ENCODE results near the gene PIGR.
A peak's percentile ranks its signal among the peaks of the same experiment; 100 is the strongest.
"Not testable (repeated sequence)": the region's sequence is repeated elsewhere in the genome, so short reads cannot be mapped to it uniquely, and the experiment has no call there.

PIGR gene

GRCh38 chr1:206925106-206925736 is 21.0 kb downstream of the PIGR start:
- no peak for DNase-seq (ENCODE audit: low spot score)
- CTCF ChIA-PET, result interaction anchor here (1.1 kb wide), 1 partner anchor 292 kb away, joined by 3 read pairs; no protein-coding TSS in a partner anchor
- no peak for TF ChIP-seq CTCF (conservative IDR thresholded peaks at IDR 0.05; ENCODE audit: low read depth)
- H3K27ac ChIP-seq, result peak overlapping the region; percentile 25
- POLR2A ChIA-PET (ENCODE audit: low non-redundant PET), result no interaction called here

- POLR2A ChIA-PET (ENCODE audit: low non-redundant PET), result no interaction called here
- CTCF ChIA-PET, result interaction anchor here (1.1 kb wide), 1 partner anchor 291 kb away, joined by 3 read pairs; no protein-coding TSS in a partner anchor
- DNase-seq (ENCODE audit: low spot score), result no peak
- no peak for TF ChIP-seq CTCF (conservative IDR thresholded peaks at IDR 0.05; ENCODE audit: low read depth)
- H3K27ac ChIP-seq, result peak overlapping the region; percentile 25
These were observed 21.6 kb downstream of the PIGR start for GRCh38 chr1:206924592-206925105.

GRCh38 chr1:206923961-206924557 is 22.2 kb downstream of the PIGR start:
- POLR2A ChIA-PET (ENCODE audit: low non-redundant PET); H3K27ac ChIP-seq; DNase-seq (ENCODE audit: low spot score): not testable (repeated sequence)
- CTCF ChIA-PET, result interaction anchor here (1.1 kb wide), 1 partner anchor 291 kb away, joined by 3 read pairs; no protein-coding TSS in a partner anchor

- ChIA-PET POLR2A (ENCODE audit: low non-redundant PET) (no interaction called here), CTCF (no interaction called here)
- H3K27ac ChIP-seq, result no peak overlapping the region
- DNase-seq (ENCODE audit: low spot score), result no peak
- TF ChIP-seq CTCF (conservative IDR thresholded peaks at IDR 0.05; ENCODE audit: low read depth), result no peak
These were observed 23.0 kb downstream of the PIGR start for GRCh38 chr1:206923009-206923960.

- CTCF ChIA-PET, result interaction anchor here (1.0 kb wide), 1 partner anchor 59 kb away, joined by 3 read pairs; no protein-coding TSS in a partner anchor
- POLR2A ChIA-PET (ENCODE audit: low non-redundant PET), result interaction anchor here (0.7 kb wide), 1 partner anchor 287 kb away, joined by 3 read pairs; the partner anchor contains the start of gene DYRK3
These were observed 23.7 kb downstream of the PIGR start for GRCh38 chr1:206922524-206922923.

GRCh38 chr1:206921772-206922265 is 24.4 kb downstream of the PIGR start, which contains the start of gene FCMR:
TSS of gene FCMR (minus strand) at chr1:206921941. CDS start at chr1:206921854, 87 bp downstream.
- ChIA-PET CTCF (interaction anchor here (1.0 to 1.2 kb wide), 2 partner anchors 9 to 60 kb away, joined by 3 to 5 read pairs; no protein-coding TSS in a partner anchor), POLR2A (ENCODE audit: low non-redundant PET) (interaction anchor here (0.7 kb wide), 1 partner anchor 286 kb away, joined by 3 read pairs; the partner anchor contains the start of gene DYRK3)
- no peak within 1 kb of the TSS for H3K27ac ChIP-seq
- no peak for TF ChIP-seq CTCF (conservative IDR thresholded peaks at IDR 0.05; ENCODE audit: low read depth)
- no peak for DNase-seq (ENCODE audit: low spot score)

More at GRCh38 chr1:206922524-206922923, 23.7 kb downstream of the PIGR start:
- no peak overlapping the region for H3K27ac ChIP-seq
- DNase-seq (ENCODE audit: low spot score), result no peak
- no peak for TF ChIP-seq CTCF (conservative IDR thresholded peaks at IDR 0.05; ENCODE audit: low read depth)

Data from RWPE1 (cell line).